Keratinocyte (primary cell): ENCODE measurements around the gene RGSL1.

ENCODE experiments used
- CTCF ChIP-seq, 3 experiments: IDR thresholded peaks in 1 of 3; conservative IDR thresholded peaks in 1 of 3; optimal IDR thresholded peaks in 1 of 3; 2 replicates in 2 of 3; 3 replicates in 1 of 3; pipeline versions ENCODE3 to v1.5.1; 2011; ENCODE audit warnings: low read length in 3 of 3, mild to moderate bottlenecking in 3 of 3, moderate library complexity in 2 of 3, control low read depth in 1 of 3, inconsistent platforms in 1 of 3; ENCODE audit not compliant: insufficient read depth in 2 of 3; ENCODE audit errors: extremely low read depth in 1 of 3
- EZH2 ChIP-seq: IDR thresholded peaks from one replicate; pipeline ENCODE4 v1.6.1; 2012; ENCODE audit warnings: inconsistent platforms, mild to moderate bottlenecking, low read length, moderate library complexity

GRCh38 chr1:182601416-182601786 is 151.5 kb downstream of the RGSL1 start:
- TF ChIP-seq CTCF (optimal IDR thresholded peaks at IDR 0.05 in 1 of 3, IDR thresholded peaks at IDR 0.05 in 1 of 3, conservative IDR thresholded peaks at IDR 0.05 in 1 of 3; ENCODE audit: extremely low read depth in 1 of 3, insufficient read depth in 2 of 3, low read length in 3 of 3), result peak; percentile 66 to 75 (median 69)
- no peak for TF ChIP-seq EZH2
